GM12892 (cell line): ENCODE data around the gene FAM228B.

Experiments
- DNase-seq: peaks from one replicate; pipeline ENCODE4 v3.0.0; 2011; ENCODE audit not compliant: insufficient read length
- FAIRE-seq: peaks from 2 replicates; lab custom pipeline; 2011; peaks lifted over from hg19 to GRCh38; lab: Jason Lieb, UNC
- POLR2A ChIP-seq: IDR thresholded peaks from 2 replicates; pipeline ENCODE4 v1.6.1; 2011; ENCODE audit warnings: low read depth, low read length, control low read depth
- POLR2AphosphoS5 ChIP-seq: IDR thresholded peaks from 2 replicates; pipeline ENCODE4 v1.6.1; 2011; ENCODE audit warnings: low read depth, low read length, control low read depth
- TAF1 ChIP-seq: IDR thresholded peaks from 2 replicates; pipeline ENCODE4 v1.6.1; 2011; ENCODE audit warnings: low read depth, mild to moderate bottlenecking, control low read depth, low read length, borderline replicate concordance

The FAM228B gene

DNA sequence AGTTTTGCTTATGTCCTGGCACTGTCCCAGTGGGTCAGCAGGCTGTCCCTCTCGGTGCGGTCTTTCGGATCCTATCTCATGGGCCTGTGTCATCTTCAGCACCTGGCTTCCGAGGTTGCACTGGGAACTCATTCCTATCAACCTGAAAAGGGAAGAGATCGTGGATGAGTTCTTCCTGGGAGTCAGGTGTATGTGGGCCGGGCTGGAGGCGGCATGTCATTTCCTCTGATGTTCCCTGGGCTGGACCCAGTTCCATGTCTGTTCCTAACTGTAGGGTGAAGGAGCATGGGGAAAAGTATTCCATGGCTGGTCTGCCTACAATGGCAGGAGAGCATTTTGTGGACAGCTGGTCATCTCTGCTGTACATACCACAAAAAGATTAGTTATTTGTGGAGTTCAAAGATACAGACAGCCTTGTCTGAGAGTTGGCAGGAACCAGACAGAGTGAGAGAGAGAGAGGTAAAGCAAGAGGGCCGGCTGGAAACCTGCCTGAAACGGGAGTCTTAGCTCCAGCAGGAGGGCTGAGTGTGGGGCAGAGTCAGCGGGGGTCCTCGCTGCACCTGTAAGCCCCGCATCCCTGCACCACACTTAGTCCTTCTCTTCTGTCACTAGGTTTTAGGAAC, 76.8 kb downstream of the FAM228B start:
- no peak for TF ChIP-seq TAF1
- no peak for TF ChIP-seq POLR2AphosphoS5
- TF ChIP-seq POLR2A: no peak
- DNase-seq (no peak), FAIRE-seq (no peak)

DNA sequence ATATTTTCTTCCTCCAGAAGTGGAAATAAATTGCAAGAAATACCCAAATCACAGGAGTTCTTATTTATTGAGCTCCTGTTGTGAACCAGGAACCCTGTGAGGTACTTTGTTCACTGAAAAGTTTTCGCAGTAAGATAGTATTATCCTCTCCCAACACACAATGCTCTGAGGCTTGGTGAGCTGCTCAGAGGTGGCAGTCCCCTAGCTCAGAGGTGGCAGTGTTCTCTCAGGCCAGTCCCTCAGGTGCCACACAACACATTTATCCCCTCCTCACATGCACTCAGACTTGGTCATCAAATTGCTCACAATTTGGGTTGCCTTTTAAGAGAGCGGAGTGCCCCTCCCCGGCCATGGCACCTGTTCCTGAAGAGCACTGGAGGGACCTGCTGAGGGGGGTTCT, 77.5 kb downstream of the FAM228B start:
- FAIRE-seq (no peak), DNase-seq (no peak)
- TF ChIP-seq POLR2A (no peak), POLR2AphosphoS5 (no peak), TAF1 (no peak)

GRCh38 chr2:24203029-24203786, 79.9 kb downstream of the FAM228B start:
- DNase-seq (no peak), FAIRE-seq (no peak)
- TF ChIP-seq POLR2A (no peak), POLR2AphosphoS5 (no peak), TAF1 (no peak)

DNA sequence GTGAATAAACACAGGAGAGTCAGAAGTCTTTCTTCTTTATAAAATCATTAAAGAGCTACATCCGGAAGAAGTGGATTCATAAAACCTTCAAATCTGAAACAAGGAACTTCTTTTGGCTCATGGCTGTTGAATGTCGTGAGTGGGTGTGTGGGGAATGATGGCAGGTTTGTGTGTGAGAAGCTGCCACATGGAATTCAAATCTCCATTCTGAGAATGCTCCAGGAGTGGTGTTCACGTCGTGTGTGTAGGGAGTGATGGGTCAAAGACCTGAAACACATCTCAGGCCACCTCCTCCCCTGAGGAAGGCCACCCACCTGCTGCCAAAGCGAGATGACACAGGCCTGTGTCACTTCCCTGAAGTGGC, 80.5 kb downstream of the FAM228B start:
- TF ChIP-seq TAF1 (no peak), POLR2A (no peak), POLR2AphosphoS5 (no peak)
- no peak for FAIRE-seq
- DNase-seq: no peak

DNA sequence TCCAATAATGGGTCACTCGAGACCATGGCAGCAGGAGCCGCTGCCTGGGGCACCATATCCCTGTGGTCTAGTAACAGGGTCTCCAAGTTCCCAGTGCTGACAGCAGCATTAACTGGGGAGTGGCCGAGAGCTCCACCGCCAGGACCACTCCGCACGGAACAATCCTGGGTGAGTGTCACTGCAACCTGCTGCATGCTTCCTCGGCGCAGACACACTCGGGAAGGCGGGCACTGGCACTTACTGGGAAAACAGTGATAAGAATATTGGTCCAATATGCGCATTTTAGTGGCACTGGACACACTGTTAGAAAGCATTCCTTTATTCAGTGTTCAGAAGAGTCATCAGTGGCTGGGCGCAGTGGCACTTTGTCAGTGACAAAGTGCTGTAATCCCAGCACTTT, 81.2 kb downstream of the FAM228B start:
- FAIRE-seq: no peak
- no peak for DNase-seq
- TF ChIP-seq POLR2AphosphoS5 (no peak), POLR2A (no peak)

GRCh38 chr2:24205131-24205530, 81.9 kb downstream of the FAM228B start:
- no peak for FAIRE-seq
- no peak for DNase-seq
- TF ChIP-seq TAF1 (no peak), POLR2A (no peak), POLR2AphosphoS5 (no peak)

DNA sequence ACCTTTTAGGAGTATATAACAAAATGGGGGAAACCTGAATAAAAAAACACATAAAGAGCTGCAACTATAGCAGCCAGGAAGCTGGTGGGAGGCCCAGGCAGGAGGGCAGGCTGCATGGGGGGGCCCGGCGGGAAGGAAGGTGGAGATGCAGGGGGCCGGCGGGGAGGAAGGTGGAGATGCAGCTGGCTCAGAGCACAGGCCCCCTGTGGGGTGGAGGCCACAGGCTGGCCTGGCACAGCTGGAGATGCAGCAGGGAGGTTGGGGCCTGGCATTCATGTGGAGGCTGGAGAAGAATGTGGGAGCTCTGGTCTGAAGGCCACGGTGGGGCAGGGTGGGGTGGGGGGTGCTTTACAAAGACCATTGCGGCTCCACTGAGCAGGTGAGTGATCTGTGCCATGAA, 83.0 kb downstream of the FAM228B start:
- DNase-seq: no peak
- no peak for TF ChIP-seq POLR2AphosphoS5
- TF ChIP-seq POLR2A: no peak
- TF ChIP-seq TAF1: no peak
- no peak for FAIRE-seq

DNA sequence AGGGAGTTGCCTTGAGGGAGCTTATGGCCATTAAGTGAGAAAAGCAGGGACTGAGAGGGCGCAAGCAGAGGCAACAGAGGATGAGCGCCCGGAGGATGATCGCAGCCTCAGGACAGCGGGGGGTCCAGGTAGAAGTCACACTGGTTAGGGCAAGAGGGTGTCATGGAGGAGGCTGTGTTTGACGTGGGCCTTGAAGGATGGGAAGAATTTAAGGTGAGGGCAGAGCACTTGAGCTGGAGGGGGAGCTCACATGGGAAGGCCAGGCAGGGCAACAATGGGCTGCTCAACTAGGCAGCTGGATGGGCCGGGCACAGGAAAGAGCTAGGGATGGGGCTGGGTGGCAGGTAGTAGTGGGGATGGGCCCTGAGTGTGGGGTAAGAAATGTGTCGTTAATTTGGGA, 83.4 kb downstream of the FAM228B start:
- no peak for DNase-seq
- no peak for FAIRE-seq
- TF ChIP-seq TAF1: no peak
- TF ChIP-seq POLR2A: no peak
- no peak for TF ChIP-seq POLR2AphosphoS5

- DNase-seq: no peak
- no peak for TF ChIP-seq POLR2A
- no peak for TF ChIP-seq TAF1
- no peak for TF ChIP-seq POLR2AphosphoS5
- no peak for FAIRE-seq
These were observed 84.1 kb downstream of the FAM228B start for GRCh38 chr2:24207359-24207758.

DNA sequence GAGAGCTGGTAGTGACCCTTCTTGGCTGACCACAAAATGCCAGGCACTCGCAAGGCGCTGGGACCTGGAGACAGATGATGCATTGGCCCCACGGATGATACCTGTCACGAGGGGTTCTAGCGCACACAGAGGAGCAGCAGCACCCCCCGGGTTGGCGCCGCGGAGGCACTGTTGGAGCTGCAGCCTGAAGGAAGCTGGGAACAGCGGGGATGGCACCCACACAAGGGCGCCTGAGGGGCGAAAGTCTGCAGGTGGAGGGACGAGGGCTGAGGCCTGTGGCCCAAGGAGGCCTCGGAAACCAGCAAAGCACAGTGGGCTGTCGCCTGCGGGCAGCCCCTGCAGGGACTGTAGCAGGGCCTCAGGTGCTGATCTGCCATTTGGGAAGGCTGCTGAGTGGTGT, 85.2 kb downstream of the FAM228B start:
- DNase-seq (no peak), FAIRE-seq (no peak)
- TF ChIP-seq POLR2A (no peak), TAF1 (no peak), POLR2AphosphoS5 (no peak)

DNA sequence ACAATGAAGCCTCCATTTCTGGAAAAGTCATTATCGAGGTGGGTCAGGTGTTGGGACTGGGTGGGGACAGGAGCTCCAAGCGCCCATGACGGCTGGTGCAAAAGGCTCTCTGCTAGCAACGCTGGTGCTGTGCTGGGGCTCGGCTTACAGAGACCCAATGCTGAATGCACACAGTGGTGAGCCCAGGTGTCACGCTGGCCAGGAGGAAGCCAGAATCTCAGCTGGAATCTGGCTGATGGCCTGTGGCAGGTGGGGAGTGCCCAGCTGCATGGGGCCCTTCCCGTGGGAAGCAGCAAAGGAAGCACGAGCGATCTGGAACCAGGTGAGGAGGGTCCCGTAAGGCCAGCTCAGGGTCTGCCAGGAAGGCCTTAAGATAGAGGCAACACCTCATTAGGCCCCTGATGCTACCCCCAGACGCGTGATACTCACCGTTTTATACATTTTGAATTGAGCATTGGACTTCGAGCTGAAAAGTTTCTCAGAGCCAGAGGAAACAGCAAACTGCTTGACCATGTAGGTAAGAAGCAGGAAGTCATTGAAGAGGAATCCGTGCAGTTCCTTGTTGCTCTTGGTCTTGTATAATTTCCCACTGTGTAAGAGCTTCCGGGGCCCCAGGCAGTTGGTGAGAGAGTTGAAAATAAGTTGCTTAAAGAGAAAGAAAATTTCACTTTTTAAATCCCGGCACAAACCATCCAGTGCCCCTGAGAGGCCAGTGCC, 86.3 kb downstream of the FAM228B start:
- no peak for FAIRE-seq

More for the DNA sequence above, 86.3 kb downstream of the FAM228B start:
- DNase-seq: no peak
- TF ChIP-seq TAF1: no peak
- no peak for TF ChIP-seq POLR2AphosphoS5
- TF ChIP-seq POLR2A: no peak
